HL-60 (cell line): ENCODE measurements around the gene C6orf132.

Experiments
- DNase-seq, 2 experiments: peaks; one replicate each; pipeline ENCODE4 v3.0.0-alpha.2; 2010 to 2020; ENCODE audit warnings: low read depth in 1 of 2, low spot score in 1 of 2
- H3K27ac ChIP-seq: fragments of 250-450 bp; sonication (Bioruptor Pico); replicated peaks from 2 replicates; pipeline ENCODE4 v1.5.1; 2020; ENCODE audit warnings: mild to moderate bottlenecking, moderate library complexity
- H3K27me3 ChIP-seq: fragments of 250-450 bp; sonication (Bioruptor Pico); 2 replicates; pipeline ENCODE4 v1.5.1; 2021; ENCODE audit warnings: mild to moderate bottlenecking, moderate library complexity; ENCODE audit not compliant: insufficient read depth, poor library complexity, severe bottlenecking
- H3K4me3 ChIP-seq: replicated peaks from 2 replicates; pipeline ENCODE4 v1.5.1; 2011; ENCODE audit warnings: mild to moderate bottlenecking, control low read depth, low read length; ENCODE audit not compliant: insufficient read depth
- GABPA ChIP-seq: IDR thresholded peaks from 2 replicates; pipeline ENCODE4 v1.6.1; 2012; ENCODE audit warnings: low read depth
- POLR2AphosphoS5 ChIP-seq: IDR thresholded peaks from 2 replicates; pipeline ENCODE4 v1.6.1; 2012; ENCODE audit warnings: low read depth
- SPI1 ChIP-seq: IDR thresholded peaks from 2 replicates; pipeline ENCODE4 v1.6.1; 2012; ENCODE audit warnings: low read depth, mild to moderate bottlenecking, borderline replicate concordance
- TF ChIP-seq, protein P1 (sequence below): IDR thresholded peaks from one replicate; pipeline ENCODE4 v1.5.1; 2011; ENCODE audit warnings: low read length, control low read depth, inconsistent platforms; ENCODE audit not compliant: insufficient read depth
- TF ChIP-seq, protein P2 (sequence below): IDR thresholded peaks from 2 replicates; pipeline ENCODE4 v1.6.1; 2012; ENCODE audit warnings: low read depth; ENCODE audit not compliant: insufficient replicate concordance

Gene C6orf132

GRCh38 chr6:42150254-42150653 is 7.8 kb upstream of the C6orf132 start:
- Histone ChIP-seq H3K27me3 (no peaks in the 10 kb centered on the region), H3K27ac (no peak overlapping the region), H3K4me3 (no peak overlapping the region)
- no peak for DNase-seq
- TF ChIP-seq, protein P1, sequence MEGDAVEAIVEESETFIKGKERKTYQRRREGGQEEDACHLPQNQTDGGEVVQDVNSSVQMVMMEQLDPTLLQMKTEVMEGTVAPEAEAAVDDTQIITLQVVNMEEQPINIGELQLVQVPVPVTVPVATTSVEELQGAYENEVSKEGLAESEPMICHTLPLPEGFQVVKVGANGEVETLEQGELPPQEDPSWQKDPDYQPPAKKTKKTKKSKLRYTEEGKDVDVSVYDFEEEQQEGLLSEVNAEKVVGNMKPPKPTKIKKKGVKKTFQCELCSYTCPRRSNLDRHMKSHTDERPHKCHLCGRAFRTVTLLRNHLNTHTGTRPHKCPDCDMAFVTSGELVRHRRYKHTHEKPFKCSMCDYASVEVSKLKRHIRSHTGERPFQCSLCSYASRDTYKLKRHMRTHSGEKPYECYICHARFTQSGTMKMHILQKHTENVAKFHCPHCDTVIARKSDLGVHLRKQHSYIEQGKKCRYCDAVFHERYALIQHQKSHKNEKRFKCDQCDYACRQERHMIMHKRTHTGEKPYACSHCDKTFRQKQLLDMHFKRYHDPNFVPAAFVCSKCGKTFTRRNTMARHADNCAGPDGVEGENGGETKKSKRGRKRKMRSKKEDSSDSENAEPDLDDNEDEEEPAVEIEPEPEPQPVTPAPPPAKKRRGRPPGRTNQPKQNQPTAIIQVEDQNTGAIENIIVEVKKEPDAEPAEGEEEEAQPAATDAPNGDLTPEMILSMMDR: no peak
- TF ChIP-seq, protein P2, sequence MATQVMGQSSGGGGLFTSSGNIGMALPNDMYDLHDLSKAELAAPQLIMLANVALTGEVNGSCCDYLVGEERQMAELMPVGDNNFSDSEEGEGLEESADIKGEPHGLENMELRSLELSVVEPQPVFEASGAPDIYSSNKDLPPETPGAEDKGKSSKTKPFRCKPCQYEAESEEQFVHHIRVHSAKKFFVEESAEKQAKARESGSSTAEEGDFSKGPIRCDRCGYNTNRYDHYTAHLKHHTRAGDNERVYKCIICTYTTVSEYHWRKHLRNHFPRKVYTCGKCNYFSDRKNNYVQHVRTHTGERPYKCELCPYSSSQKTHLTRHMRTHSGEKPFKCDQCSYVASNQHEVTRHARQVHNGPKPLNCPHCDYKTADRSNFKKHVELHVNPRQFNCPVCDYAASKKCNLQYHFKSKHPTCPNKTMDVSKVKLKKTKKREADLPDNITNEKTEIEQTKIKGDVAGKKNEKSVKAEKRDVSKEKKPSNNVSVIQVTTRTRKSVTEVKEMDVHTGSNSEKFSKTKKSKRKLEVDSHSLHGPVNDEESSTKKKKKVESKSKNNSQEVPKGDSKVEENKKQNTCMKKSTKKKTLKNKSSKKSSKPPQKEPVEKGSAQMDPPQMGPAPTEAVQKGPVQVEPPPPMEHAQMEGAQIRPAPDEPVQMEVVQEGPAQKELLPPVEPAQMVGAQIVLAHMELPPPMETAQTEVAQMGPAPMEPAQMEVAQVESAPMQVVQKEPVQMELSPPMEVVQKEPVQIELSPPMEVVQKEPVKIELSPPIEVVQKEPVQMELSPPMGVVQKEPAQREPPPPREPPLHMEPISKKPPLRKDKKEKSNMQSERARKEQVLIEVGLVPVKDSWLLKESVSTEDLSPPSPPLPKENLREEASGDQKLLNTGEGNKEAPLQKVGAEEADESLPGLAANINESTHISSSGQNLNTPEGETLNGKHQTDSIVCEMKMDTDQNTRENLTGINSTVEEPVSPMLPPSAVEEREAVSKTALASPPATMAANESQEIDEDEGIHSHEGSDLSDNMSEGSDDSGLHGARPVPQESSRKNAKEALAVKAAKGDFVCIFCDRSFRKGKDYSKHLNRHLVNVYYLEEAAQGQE: no peak
- TF ChIP-seq GABPA (no peak), SPI1 (no peak)

- Histone ChIP-seq H3K27me3 (no peaks in the 10 kb centered on the region), H3K27ac (no peak overlapping the region), H3K4me3 (no peak overlapping the region)
- no peak for TF ChIP-seq GABPA
- TF ChIP-seq, protein P2: no peak
- DNase-seq: no peak
These were observed 5.6 kb upstream of the C6orf132 start for GRCh38 chr6:42148058-42148457.

DNA sequence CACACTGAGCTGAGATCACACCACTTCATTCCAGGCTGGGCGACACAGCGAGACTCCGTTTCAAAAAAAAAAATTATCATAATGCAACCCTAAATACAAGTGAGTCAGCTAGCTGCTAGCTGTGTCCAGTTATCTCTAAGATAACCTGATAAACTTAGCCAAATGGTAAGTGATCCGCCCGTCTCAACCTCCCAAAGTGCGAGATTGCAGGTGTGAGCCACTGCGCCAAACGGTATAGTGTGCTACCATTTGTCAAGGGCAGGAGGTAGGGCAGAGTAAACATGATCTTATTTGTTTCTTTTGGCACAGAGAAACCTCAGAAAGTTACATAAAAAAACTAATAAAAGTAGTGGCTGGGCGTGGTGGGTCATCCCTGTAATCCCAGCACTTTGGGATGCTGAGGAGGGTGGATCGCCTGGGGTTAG is 4.7 kb upstream of the C6orf132 start:
- no peak for TF ChIP-seq SPI1
- TF ChIP-seq, protein P1: no peak
- no peak for TF ChIP-seq GABPA
- no peak for TF ChIP-seq POLR2AphosphoS5
- TF ChIP-seq, protein P2: no peak
- Histone ChIP-seq H3K27me3 (peaks cover 4% of the 10 kb centered on the region), H3K4me3 (no peak overlapping the region), H3K27ac (no peak overlapping the region)
- DNase-seq: no peak
